GM21367 (cell line): ENCODE data around the gene HTRA3.

Experiments used
- ATAC-seq: cut with Tn5 transposase; IDR thresholded peaks from one replicate; pipeline ENCODE4 v1.9.1; 2021; ENCODE audit not compliant: unreplicated experiment

Gene HTRA3

DNA sequence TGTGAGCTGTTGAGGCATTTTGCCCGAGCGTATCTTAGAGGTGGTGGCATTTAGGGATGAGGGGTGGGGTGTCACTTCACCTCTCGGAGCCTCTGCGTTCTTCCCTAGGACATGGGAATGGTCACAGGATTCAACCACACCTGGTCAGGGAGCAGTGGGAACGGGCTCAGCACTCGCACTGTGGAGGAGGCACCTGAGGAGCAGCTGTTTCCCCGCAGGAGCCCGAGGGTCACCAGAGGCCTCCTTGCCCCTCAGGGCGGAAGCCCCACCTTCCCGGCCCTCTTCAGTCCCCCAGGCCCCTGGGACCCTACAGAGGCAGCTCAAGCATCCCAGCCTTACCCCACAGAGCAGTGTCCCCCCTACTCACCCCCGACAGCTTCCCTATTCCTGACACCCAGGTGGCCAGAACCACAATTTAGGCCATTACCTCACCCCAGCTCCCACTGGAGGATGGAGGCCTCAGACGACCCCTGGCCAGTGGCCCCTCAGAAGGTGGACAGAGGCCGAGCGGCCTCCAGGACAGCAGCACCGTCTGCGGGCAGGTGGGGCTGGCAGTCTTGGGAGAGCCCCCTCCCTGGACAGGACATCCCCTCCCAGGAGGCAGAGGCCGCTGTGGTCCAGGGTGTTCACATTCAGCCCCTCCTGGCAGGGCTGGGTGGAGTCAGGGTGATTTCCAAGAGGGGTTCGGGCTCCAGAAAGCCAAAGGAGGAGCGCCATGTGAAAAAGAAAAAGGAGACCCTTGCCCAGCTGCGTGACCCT, 4.2 kb upstream of the HTRA3 start:
- ATAC-seq = no peak

GRCh38 chr4:8266088-8266487, 3.5 kb upstream of the HTRA3 start:
- no peak for ATAC-seq

DNA sequence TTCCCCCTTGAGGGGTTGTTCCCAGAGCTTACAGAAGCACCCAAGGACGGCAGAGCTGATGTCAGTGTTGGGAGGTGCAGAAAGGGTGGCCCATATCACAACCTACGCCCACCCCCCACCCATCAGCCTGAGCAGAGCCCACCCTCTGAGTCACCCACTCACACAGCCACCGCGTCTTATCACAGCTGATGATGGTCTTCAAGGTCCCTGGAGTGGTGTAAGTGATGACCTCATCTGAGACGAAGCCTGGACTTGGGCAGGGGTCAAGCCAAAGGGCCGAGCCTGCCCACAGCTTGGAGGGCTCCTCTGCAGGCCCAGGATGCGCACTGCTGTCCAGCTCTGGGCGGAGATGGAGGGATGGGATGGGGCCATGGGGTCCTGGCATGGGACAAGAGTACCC, 3.0 kb upstream of the HTRA3 start:
- ATAC-seq = no peak

- peak; percentile 81 for ATAC-seq
Observed at GRCh38 chr4:8267077-8267476, 2.5 kb upstream of the HTRA3 start.

GRCh38 chr4:8268211-8268610, 1.3 kb upstream of the HTRA3 start:
- ATAC-seq = no peak

- no peak for ATAC-seq
Observed at GRCh38 chr4:8268901-8269534, 536 bp upstream of the HTRA3 start.

GRCh38 chr4:8270418-8270771, 841 bp downstream of the HTRA3 start:
- no peak for ATAC-seq

- ATAC-seq = no peak
Observed at GRCh38 chr4:8270912-8271815, 1.6 kb downstream of the HTRA3 start.

DNA sequence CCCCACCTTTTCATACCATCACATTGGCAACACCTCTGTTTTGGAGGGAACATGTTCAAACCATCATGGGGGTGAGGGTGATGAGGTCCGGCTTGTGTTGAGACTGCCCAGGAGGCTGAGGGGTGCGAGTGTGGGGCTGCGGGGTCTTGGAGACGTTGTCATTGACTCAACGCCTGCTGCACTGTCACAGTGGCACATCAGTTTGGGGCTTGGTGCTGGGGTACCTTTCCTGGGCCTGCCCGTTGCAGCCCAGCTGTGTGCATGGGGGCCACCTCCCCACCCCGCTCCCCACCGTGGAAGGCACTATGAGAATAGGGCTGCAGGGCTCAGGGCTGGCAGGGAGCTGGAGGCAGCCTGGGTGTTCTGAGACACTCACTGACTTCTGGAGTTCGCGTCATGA, 2.3 kb downstream of the HTRA3 start:
- no peak for ATAC-seq

- ATAC-seq = no peak
Observed at GRCh38 chr4:8272472-8273428, 3.2 kb downstream of the HTRA3 start.

DNA sequence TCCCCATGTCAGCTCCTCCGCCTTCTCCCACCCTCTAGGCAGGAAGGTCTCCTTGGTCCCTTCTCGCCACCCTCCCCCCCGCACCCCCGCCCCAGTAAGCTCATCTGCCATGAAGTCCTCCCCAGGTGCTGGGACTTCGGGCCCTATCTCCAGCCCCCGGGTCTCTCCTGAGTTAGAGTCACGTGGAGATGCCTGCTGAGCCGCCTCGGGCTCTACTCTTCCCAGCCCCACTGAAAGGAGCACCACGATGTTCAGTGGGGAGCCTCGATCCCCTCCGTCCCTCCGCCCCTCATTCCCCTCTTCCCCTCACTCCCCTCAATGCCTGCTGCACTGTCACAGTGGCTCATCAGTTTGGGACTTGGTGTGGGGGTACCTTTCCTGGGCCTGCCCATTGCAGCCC, 3.9 kb downstream of the HTRA3 start:
- ATAC-seq = no peak

DNA sequence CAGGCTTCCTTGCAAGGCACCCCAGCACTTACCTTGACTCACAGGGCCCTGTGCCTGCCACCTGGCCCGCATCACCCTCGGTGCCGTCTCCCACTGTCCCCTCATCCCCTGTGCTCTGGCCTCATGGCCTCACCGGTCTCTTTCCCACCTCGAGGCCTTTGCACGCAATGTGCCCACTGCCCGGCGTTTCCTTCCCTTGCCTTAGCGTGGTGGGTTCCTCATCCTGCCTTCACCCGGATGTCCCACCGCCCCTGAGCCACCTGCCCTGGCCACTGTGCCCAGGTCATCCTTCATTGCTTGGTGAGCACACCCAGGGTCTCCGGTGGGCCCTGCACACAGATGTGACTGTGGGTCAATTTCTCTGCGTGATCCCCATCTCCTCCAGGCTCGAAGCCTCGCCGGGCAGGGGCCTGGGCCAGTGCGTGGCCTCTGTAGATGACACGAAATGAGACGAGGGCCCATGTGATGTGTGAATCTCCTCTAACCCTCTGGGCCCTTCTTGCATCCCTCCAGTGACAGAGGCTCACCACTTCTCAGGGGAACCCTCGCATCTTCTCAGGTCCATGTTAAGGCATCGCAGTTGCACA, 4.6 kb downstream of the HTRA3 start:
- no peak for ATAC-seq

DNA sequence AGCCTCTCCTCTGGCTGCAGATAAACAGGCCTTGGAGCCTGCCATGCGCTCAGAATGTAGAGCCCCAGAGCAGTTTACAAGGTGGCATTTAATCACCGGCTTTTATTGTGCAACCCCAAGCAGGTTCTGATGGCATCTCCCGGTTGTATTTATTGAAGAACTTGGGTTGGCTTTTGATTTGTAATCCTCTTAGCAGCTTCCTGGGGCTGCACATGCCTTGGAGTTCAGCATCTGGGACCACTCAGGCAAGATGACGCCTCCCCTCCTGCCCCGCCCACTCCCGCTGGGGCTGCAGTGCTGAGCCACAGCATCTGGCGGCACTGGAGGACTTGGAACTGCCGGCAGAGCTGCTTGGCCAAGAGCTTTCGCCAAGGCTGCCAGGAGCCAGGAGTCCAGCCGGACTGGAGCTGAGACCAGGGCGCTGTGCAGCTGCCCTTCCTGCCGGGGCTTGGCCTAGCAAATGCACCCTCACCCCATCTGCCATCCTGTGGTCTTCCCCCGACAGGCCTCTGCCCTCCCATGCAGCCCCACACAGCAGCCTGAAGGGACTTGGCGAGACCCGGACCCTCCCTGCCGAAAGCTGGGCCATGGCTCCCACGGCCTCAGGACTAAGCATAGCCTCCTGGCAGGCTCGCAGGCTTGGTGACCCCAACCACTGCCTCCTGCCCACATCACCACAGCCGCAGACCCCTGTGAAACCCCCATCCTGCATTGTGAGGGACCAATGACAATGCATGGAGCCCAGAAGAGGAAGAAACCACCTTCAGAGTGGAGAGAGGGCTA, 5.4 kb downstream of the HTRA3 start:
- no peak for ATAC-seq

- ATAC-seq = no peak
Observed at GRCh38 chr4:8275548-8275910, 6.0 kb downstream of the HTRA3 start.

- no peak for ATAC-seq
Observed at GRCh38 chr4:8276358-8277240, 7.0 kb downstream of the HTRA3 start.

DNA sequence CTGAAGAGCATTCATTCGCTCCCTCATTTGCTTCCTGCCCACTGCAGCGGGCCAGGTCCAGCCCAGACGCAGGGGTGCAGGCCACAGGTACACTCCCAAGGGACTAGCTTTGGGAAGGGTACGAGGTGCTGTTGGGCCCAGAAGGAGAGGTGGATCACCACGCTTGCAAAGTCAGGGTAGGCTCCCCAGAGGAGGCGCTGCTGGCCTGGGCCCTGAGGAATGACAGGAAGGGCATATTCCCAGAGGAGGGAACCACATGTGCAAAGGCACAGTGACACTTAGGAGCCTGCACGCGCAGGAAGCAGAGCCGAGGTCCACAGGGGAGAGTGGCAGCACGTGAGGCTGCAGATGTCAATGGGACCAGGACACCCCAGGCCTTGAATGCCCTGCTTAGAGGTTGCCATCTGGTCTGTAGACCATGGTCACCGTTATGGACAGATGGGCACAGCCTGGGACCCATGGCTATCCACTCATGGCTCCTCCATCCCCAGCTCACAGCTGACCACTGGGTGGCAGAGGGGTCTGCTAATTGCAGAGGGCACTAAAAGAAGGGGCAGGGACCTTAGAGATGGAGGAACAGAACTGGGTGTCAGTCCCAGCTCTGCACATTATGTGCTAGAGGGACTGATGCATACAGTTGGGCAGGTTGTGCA, 7.9 kb downstream of the HTRA3 start:
- no peak for ATAC-seq

- no peak for ATAC-seq
Observed at GRCh38 chr4:8278009-8278395, 8.4 kb downstream of the HTRA3 start.
